Measurements from ENCODE around the gene WWOX.
A peak's percentile ranks its signal among the peaks of the same experiment; 100 is the strongest.

WWOX gene

DNA sequence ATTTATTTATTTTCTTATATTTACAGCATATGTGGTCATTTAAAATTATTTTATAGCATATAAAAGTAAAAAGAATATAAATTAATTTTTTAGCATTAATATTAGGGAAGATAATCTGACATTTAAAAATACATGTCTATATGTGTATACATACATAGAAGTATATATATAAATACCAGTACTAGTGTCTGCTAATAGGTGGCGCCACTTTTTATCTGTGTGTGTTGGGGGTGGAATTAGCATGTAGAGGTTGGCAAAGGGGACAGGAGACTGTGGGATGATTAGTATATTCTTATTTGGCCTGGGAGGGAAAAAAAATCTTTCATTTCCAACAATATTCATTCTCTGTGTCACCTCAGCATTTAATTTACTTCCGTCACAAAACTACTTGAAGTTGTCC is 359.1 kb downstream of the WWOX start:
- no peak for DNase-seq

GRCh38 chr16:78460428-78460827 is 361.0 kb downstream of the WWOX start:
- peak in 3 of 56 donors; percentile 1 to 8 (median 1) for DNase-seq

- DNase-seq = no peak
These were observed 361.6 kb downstream of the WWOX start for GRCh38 chr16:78461087-78461486.

GRCh38 chr16:78461496-78462287 is 362.2 kb downstream of the WWOX start:
- no peak for DNase-seq

DNA sequence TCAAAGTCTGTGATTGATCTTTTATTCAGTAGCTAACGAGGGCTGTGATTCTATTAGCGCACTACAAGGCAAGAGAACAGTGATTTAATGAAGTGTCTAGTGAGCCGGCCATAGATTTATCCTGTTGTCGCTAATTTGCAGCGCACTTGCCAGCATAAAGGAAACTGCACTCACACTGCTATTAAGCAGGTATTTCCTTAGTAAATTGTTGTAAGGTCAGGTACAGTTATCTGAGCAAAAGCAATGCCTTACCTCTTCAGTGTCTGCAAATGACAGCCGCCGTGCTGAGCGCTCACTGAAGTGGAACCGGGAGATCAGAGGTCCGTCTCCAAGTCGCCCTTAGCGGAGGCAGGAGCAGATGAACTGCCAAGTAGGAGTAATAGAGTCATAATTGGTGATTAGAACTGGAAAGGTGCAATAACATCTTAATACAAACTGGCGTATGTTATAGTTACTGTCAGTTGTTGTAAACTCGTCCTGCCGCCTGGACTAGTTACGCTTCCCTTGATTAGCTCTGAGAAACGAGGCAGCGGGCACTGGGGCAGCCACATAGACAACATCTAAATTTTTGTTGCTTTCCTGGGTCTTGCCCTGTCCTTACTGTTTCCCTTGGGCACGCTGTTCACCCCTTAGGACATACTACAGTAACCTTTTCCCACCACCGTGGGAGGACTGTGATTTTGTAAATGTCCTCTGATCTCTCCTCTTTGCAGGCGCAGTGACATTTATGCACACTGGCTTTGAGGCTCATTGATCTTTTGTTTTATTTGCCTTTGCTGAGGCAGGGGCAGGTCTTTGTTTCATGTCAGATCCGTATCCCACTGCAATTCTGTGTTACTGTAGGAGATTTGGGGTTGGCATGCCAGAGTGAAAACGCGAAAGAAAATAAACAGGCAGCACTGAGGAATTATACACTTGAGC is 363.1 kb downstream of the WWOX start:
- DNase-seq = no peak

DNA sequence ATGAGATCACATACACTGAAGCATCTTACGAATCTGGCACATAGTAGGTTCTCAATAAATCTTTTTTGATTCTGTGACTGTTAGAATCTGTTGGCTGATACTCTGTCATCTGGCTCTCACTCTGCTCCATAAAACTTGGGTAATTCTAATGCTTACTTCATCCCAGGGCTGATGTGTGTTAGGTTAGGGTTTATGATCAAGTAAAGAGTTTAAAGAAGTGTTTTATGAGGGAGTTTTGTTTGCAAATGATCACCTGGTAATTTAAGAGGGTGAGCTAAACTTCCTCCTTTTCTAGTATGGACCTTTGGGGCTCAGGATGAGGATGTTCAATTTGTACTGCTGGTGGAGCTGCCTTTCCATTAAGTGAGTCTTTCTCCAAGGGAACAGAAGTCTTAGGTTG is 364.1 kb downstream of the WWOX start:
- no peak for DNase-seq

DNA sequence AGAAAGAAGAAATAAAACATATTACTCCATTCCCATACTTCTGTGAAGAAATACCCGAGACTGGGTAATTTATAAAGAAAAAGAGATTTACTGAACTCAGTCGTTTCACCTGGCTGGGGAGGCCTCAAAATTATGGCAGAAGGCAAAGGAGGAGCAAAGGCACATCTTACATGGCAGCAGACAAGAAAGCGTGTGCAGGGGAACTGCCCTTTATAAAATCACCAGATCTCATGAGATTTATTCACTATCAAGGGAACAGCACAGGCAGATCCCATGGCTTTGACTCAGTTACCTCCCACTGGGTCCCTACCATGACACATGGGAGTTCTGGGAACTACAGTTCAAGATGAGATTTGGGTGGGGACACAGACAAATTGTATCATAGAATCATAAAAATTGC is 365.4 kb downstream of the WWOX start:
- DNase-seq = no peak

DNA sequence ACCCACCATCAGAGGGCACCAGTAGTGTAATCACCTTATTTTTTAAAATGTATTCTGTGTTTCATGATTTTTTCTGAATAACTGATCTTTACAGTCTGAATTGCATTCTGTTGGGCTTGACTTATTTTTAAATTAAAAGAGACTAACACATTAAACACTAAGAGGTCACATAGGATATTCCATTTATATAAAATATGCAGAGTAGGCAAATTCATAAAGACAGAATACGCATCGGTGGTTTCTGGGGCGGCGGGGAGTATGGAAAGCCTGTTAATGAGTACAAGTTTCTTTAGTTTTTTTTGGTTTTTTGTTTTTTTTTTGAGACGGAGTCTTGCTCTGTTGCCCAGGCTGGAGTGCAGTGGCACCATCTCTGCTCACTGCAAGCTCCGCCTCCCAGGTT is 366.3 kb downstream of the WWOX start:
- DNase-seq = no peak

DNA sequence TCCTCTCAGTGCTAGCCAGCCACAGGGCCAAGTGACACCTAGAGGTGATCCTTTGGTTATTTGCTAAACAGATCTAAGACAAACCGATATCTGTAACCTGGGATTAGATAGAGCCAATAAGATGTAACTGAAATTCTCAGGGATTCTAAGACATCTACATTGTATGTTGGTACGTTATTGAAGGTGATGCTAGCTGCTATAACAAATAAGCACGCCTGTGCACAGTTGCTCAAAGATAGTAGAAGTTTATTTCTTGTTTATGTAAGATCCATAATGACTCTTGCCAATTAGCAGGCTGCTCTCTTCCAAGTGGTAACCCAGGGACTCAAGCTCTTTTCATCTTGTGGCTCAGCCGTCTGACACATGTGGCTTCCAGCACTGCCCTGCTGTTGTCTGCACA is 370.3 kb downstream of the WWOX start:
- DNase-seq = no peak

GRCh38 chr16:78473031-78473699 is 373.7 kb downstream of the WWOX start:
- DNase-seq = no peak

GRCh38 chr16:78474762-78475161 is 375.3 kb downstream of the WWOX start:
- no peak for DNase-seq

- DNase-seq = no peak
These were observed 377.2 kb downstream of the WWOX start for GRCh38 chr16:78476615-78477014.

GRCh38 chr16:78478267-78478861 is 378.9 kb downstream of the WWOX start:
- no peak for DNase-seq

GRCh38 chr16:78479723-78480122 is 380.3 kb downstream of the WWOX start:
- no peak for DNase-seq

DNA sequence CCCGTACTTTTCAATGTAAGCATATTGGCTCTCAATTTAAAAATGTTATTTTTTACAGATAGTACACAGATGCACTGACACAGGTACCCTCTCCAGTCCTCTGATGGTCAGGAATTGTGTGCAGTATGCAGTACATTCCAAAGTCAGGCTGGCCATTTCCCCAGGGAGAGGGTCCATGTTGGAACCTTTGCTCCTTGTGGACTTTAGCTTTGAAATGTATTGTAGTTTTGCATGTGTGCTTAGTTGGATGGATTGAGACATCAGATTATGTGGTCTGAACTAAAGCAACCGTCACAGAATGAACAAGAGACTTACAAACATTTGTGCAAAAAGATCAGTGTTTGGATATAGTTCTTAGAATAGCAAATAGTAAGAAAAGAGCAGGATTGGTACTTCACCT is 381.1 kb downstream of the WWOX start:
- DNase-seq = no peak

DNA sequence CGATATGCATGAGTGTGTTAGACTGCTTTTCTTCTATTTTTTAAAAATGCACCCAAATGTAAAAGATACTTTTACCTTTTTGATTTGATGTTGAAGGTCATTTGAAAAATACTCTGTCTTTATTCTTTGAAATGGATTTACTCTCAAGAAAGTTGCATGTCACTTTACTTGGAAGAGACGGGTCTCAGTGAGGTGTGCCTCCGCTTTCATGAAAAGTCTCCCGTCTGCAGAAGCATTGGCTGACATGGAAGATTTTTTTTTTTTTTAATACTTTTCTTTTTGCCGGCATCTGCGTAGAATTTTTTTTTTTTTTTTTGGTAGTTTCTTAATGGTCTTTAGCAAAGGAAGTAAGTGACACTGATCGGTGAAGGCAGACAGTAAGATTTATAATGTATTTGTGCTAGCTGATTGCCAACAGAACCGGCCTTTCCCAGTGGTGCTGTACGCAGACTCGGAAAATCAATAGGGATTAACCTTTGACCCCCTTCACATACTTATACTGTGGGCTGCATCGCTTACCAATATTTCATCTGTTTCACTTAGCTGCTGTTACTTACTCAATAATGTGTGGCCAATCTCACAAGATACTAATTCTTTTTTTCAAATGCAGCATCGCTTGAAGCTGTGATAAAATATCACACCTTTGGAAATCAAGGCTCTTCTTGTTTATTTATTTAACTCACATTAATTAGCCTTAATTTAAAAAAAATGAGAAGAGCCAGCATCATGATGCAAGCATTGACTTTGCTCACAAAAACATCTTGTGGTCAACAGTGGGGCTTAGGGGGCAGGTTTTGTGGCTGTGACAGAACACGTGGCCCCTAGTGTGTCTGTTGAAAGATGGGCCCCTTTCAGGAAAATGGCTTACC is 383.9 kb downstream of the WWOX start:
- no peak for DNase-seq

DNA sequence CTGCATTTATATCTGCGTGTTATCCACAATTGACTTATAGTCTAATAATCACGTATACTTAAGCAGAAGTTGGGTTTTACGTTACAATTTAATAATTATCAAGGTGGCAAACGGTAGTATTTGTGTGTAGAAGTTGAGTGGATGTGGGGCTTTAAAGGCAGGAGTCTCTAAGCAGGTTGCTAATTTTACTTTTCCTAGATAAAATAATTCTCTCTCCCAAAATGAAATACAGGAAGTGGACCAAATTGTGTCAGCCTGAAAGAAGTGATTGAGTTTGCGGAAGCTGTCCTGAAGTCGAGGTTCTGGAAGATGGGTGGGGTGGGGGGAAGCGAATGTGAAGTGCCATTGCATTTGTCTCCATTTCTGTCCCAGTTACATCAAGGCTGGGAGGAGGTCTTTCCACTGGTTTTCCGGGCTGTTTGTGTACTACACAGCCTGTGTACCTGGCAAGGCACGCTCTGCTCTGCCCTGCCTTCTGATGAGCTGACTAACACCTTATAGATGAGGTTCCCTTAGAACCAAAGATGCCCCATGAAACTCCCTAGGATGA is 385.1 kb downstream of the WWOX start:
- DNase-seq = no peak

DNA sequence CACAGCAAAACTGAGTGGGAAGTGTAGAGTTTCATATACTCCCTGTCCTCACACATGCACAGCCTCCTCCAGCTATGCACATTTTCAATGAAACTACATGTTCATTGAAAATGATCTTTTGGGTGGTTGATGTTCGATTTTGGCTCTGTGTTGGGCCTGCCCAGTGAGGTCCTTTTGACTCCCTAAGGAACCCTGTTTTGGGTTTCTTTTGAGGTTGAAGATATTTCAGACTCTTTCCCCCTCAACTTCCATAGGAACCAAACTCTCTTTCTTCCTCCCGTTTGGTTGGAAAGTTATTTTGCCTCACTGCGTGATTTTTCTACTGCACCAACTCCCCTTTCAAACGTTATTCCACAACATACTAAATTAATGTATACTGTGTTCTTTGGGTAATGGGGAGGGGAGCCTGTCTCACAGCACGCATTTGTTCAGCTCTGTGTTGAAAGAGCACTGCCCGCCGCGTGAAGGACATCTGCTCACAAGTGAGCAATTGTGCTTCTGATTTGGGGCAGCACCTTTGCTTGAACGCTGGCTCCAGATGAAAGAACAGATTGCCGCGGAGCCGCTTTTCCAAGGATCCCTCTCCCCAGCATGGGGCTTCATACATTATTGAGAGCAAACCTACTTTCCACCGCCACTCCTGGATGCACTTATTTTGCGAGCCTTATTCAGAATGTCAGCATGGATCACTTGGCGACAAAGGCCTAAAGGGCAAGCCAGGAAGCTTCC is 385.9 kb downstream of the WWOX start:
- DNase-seq = no peak

- DNase-seq = no peak
These were observed 386.4 kb downstream of the WWOX start for GRCh38 chr16:78485917-78486257.

- DNase-seq = no peak
These were observed 388.0 kb downstream of the WWOX start for GRCh38 chr16:78487471-78487870.
